ENCODE data around the gene DGKK.

DGKK gene

DNA sequence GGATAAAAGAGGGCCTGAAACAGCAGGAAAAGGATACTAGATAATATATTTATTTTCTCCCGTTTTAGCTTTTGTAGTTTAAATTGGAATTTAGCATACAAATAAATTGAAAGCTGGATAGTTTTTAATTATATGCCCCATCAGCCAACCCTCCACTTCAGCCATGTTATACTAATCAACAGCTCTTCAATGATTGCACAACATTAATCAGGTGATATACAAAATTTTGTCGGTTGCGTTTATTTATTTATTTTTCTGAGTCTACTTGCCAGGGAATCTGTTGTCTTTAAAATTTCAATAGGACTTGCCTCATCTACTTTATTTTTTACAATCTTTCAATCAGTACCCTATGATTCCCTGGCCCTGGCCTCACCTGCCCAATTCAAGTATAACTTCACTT, 12.1 kb downstream of the DGKK start:
- H3K9ac ChIP-seq (ENCODE audit: low read length), result no peak overlapping the region
- no peak overlapping the region for H4K8ac ChIP-seq (ENCODE audit: low read length)
- H3K79me1 ChIP-seq (replicated peaks; ENCODE audit: low read length, poor library complexity, severe bottlenecking), result no peaks in the 10 kb centered on the region
- no peak overlapping the region for H3K4me2 ChIP-seq (ENCODE audit: low read length, poor library complexity, severe bottlenecking)
- H2AK5ac ChIP-seq (ENCODE audit: low read length, severe bottlenecking), result no peak overlapping the region
- H3K4ac ChIP-seq (ENCODE audit: low read depth in 1 of 2, low read length in 2 of 2), result no peak overlapping the region
- H3K9me3 ChIP-seq (ENCODE audit: control insufficient read depth, low read length), result no peaks in the 10 kb centered on the region
- no peak overlapping the region for H3K27ac ChIP-seq (ENCODE audit: low read length, poor library complexity, severe bottlenecking)
- no peak overlapping the region for H4K91ac ChIP-seq (ENCODE audit: low read length)
- no peak overlapping the region for H2BK5ac ChIP-seq (ENCODE audit: low read depth, low read length, poor library complexity, severe bottlenecking)
- no peak overlapping the region for H2AFZ ChIP-seq (ENCODE audit: low read depth, low read length)
- no peak overlapping the region for H3K14ac ChIP-seq (ENCODE audit: low read length in 2 of 2)
- H3K36me3 ChIP-seq (ENCODE audit: control insufficient read depth in 1 of 2, insufficient read depth in 2 of 2, low read depth in 1 of 2, low read length in 2 of 2), result no peaks in the 10 kb centered on the region
- no peak overlapping the region for H2BK12ac ChIP-seq (ENCODE audit: low read length in 2 of 2)
- H2BK120ac ChIP-seq (ENCODE audit: low read depth, low read length), result no peak overlapping the region
- peaks cover 0 to 72% of the 10 kb centered on the region in 2 experiments for H3K27me3 ChIP-seq (ENCODE audit: control insufficient read depth in 1 of 2, insufficient read depth in 1 of 2, low read length in 2 of 2)
- no peak overlapping the region for H3K18ac ChIP-seq (ENCODE audit: low read depth in 1 of 2, low read length in 2 of 2)
- no peak for DNase-seq
- WGBS, result 100% methylated on average over 2 of the region's 3 CpGs
- no peak overlapping the region for H3K23ac ChIP-seq (ENCODE audit: low read length in 2 of 2)
- no peak overlapping the region for H3K4me3 ChIP-seq (ENCODE audit: insufficient read depth in 1 of 2, low read depth in 1 of 2, low read length in 2 of 2)
- no peaks in the 10 kb centered on the region for H3K4me1 ChIP-seq (ENCODE audit: control insufficient read depth, insufficient read depth, low read depth, low read length)
- no peak overlapping the region for H2BK15ac ChIP-seq (ENCODE audit: low read depth, poor library complexity, severe bottlenecking)

DNA sequence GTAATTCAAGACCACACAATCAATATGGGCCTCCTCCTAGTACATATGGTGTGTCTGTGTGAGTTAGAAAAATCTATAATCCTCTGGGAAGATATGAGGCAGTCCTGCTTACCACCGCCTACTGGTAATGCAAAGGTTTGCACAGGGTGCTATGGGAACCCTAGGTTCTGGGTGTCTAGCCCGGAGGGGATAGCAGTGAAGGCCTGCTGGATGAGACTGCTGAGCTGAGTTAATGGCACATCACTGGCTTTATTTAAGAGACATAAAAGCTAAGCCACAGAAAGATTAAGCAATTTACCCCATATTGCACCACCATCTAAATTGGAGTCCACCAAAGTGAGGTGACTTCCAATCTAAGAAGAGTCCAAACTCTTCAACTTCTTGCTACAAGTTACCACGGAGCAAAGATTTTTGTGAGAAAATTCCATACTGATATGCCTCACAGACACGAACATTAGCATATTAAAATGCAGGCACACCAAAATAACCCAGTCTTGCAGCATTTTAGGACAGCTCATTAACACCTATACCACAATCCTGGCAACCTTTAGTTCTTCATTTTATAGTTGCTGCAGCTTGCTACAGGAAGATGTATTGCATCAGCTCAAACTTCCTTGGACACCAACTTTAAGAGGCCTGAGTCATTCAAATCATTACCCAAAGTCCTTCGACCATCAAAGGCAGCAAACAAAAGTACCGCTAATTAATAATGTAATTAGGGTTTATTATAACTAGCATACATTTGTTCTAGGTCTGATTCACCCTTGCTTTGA, 13.7 kb downstream of the DGKK start:
- H3K79me1 ChIP-seq (replicated peaks; ENCODE audit: low read length, poor library complexity, severe bottlenecking), result no peaks in the 10 kb centered on the region
- H2AK5ac ChIP-seq (ENCODE audit: low read length, severe bottlenecking), result no peak overlapping the region
- no peak overlapping the region for H2BK5ac ChIP-seq (ENCODE audit: low read depth, low read length, poor library complexity, severe bottlenecking)
- H2BK120ac ChIP-seq (ENCODE audit: low read depth, low read length), result no peak overlapping the region
- no peak overlapping the region for H3K23ac ChIP-seq (ENCODE audit: low read length in 2 of 2)
- WGBS, result 53% methylated on average over 3 of the region's 6 CpGs
- H3K4me1 ChIP-seq (ENCODE audit: control insufficient read depth, insufficient read depth, low read depth, low read length), result no peaks in the 10 kb centered on the region
- H2BK15ac ChIP-seq (ENCODE audit: low read depth, poor library complexity, severe bottlenecking), result no peak overlapping the region
- H3K9ac ChIP-seq (ENCODE audit: low read length), result no peak overlapping the region
- H3K4me2 ChIP-seq (ENCODE audit: low read length, poor library complexity, severe bottlenecking), result no peak overlapping the region
- H3K36me3 ChIP-seq (ENCODE audit: control insufficient read depth in 1 of 2, insufficient read depth in 2 of 2, low read depth in 1 of 2, low read length in 2 of 2), result no peaks in the 10 kb centered on the region
- no peak for DNase-seq
- H3K4me3 ChIP-seq (ENCODE audit: insufficient read depth in 1 of 2, low read depth in 1 of 2, low read length in 2 of 2), result no peak overlapping the region
- H2BK12ac ChIP-seq (ENCODE audit: low read length in 2 of 2), result no peak overlapping the region
- no peak overlapping the region for H3K4ac ChIP-seq (ENCODE audit: low read depth in 1 of 2, low read length in 2 of 2)
- no peak overlapping the region for H3K27ac ChIP-seq (ENCODE audit: low read length, poor library complexity, severe bottlenecking)
- no peak overlapping the region for H4K8ac ChIP-seq (ENCODE audit: low read length)
- peaks cover 0 to 72% of the 10 kb centered on the region in 2 experiments for H3K27me3 ChIP-seq (ENCODE audit: control insufficient read depth in 1 of 2, insufficient read depth in 1 of 2, low read length in 2 of 2)
- H3K9me3 ChIP-seq (ENCODE audit: control insufficient read depth, low read length), result no peaks in the 10 kb centered on the region
- no peak overlapping the region for H3K18ac ChIP-seq (ENCODE audit: low read depth in 1 of 2, low read length in 2 of 2)
- no peak overlapping the region for H4K91ac ChIP-seq (ENCODE audit: low read length)
- no peak overlapping the region for H3K14ac ChIP-seq (ENCODE audit: low read length in 2 of 2)
- no peak overlapping the region for H2AFZ ChIP-seq (ENCODE audit: low read depth, low read length)

DNA sequence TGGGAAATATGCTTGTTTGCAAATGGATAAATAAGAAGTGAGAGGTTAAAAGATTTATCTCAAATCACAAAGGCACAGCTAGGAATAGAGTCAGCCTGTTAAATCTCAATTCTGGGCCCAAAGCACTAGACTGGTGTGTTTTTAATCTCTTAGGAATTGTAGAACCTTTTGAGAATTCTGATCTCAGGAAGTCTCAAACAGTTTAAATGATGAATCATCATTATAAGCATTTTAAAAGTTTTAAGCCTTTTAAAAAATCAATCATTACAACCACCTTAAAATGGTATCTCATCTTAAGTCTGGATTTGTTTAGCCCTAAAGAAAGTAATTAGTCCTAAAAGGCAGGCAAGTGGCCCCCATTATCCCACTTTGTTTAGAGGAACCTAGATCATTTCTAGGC, 17.8 kb downstream of the DGKK start:
- Histone ChIP-seq H3K27ac (ENCODE audit: low read length, poor library complexity, severe bottlenecking) (no peak overlapping the region), H4K8ac (ENCODE audit: low read length) (no peak overlapping the region), H2AK5ac (ENCODE audit: low read length, severe bottlenecking) (no peak overlapping the region), H3K4me3 (ENCODE audit: insufficient read depth in 1 of 2, low read depth in 1 of 2, low read length in 2 of 2) (no peak overlapping the region), H2AFZ (ENCODE audit: low read depth, low read length) (no peak overlapping the region), H3K9me3 (ENCODE audit: control insufficient read depth, low read length) (no peaks in the 10 kb centered on the region), H3K27me3 (ENCODE audit: control insufficient read depth in 1 of 2, insufficient read depth in 1 of 2, low read length in 2 of 2) (peaks cover 0 to 61% of the 10 kb centered on the region in 2 experiments), H3K79me1 (replicated peaks; ENCODE audit: low read length, poor library complexity, severe bottlenecking) (no peaks in the 10 kb centered on the region), H3K4me1 (ENCODE audit: control insufficient read depth, insufficient read depth, low read depth, low read length) (no peaks in the 10 kb centered on the region), H3K23ac (ENCODE audit: low read length in 2 of 2) (no peak overlapping the region), H3K4me2 (ENCODE audit: low read length, poor library complexity, severe bottlenecking) (no peak overlapping the region), H3K14ac (ENCODE audit: low read length in 2 of 2) (no peak overlapping the region), H2BK5ac (ENCODE audit: low read depth, low read length, poor library complexity, severe bottlenecking) (no peak overlapping the region), H2BK15ac (ENCODE audit: low read depth, poor library complexity, severe bottlenecking) (no peak overlapping the region), H3K18ac (ENCODE audit: low read depth in 1 of 2, low read length in 2 of 2) (no peak overlapping the region), H3K4ac (ENCODE audit: low read depth in 1 of 2, low read length in 2 of 2) (no peak overlapping the region), H4K91ac (ENCODE audit: low read length) (no peak overlapping the region), H3K36me3 (ENCODE audit: control insufficient read depth in 1 of 2, insufficient read depth in 2 of 2, low read depth in 1 of 2, low read length in 2 of 2) (no peaks in the 10 kb centered on the region), H3K9ac (ENCODE audit: low read length) (no peak overlapping the region), H2BK12ac (ENCODE audit: low read length in 2 of 2) (no peak overlapping the region), H2BK120ac (ENCODE audit: low read depth, low read length) (no peak overlapping the region)
- no peak for DNase-seq

DNA sequence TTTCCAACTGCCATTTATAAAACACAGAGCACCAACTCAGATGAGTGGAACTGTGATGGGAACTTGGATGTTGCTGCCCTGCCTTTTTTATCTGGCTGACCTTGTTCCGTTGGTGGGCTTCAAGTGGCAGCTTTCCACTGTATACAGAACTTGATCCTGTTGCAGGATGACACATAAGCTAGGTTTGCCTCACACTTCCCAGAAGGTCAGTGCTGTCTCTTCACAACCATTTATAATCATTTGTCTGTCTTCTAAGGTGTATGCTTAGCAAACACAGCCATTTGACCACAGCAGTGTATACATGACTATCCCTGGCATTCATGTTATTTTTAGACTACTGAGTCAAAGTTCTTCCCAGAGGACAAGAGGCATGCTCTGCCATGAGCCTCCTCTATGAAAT, 20.3 kb downstream of the DGKK start:
- Histone ChIP-seq H3K23ac (ENCODE audit: low read length in 2 of 2) (no peak overlapping the region), H3K9ac (ENCODE audit: low read length) (no peak overlapping the region), H2AK5ac (ENCODE audit: low read length, severe bottlenecking) (no peak overlapping the region), H3K14ac (ENCODE audit: low read length in 2 of 2) (no peak overlapping the region), H2BK12ac (ENCODE audit: low read length in 2 of 2) (no peak overlapping the region), H3K27ac (ENCODE audit: low read length, poor library complexity, severe bottlenecking) (no peak overlapping the region), H3K79me1 (replicated peaks; ENCODE audit: low read length, poor library complexity, severe bottlenecking) (no peaks in the 10 kb centered on the region), H2BK15ac (ENCODE audit: low read depth, poor library complexity, severe bottlenecking) (no peak overlapping the region), H3K18ac (ENCODE audit: low read depth in 1 of 2, low read length in 2 of 2) (no peak overlapping the region), H3K4me1 (ENCODE audit: control insufficient read depth, insufficient read depth, low read depth, low read length) (no peaks in the 10 kb centered on the region), H3K27me3 (ENCODE audit: control insufficient read depth in 1 of 2, insufficient read depth in 1 of 2, low read length in 2 of 2) (peaks cover 0 to 45% of the 10 kb centered on the region in 2 experiments), H2BK120ac (ENCODE audit: low read depth, low read length) (no peak overlapping the region), H2BK5ac (ENCODE audit: low read depth, low read length, poor library complexity, severe bottlenecking) (no peak overlapping the region), H3K9me3 (ENCODE audit: control insufficient read depth, low read length) (no peaks in the 10 kb centered on the region), H3K4me2 (ENCODE audit: low read length, poor library complexity, severe bottlenecking) (no peak overlapping the region), H3K4ac (ENCODE audit: low read depth in 1 of 2, low read length in 2 of 2) (no peak overlapping the region), H3K36me3 (ENCODE audit: control insufficient read depth in 1 of 2, insufficient read depth in 2 of 2, low read depth in 1 of 2, low read length in 2 of 2) (no peaks in the 10 kb centered on the region), H4K91ac (ENCODE audit: low read length) (no peak overlapping the region), H3K4me3 (ENCODE audit: insufficient read depth in 1 of 2, low read depth in 1 of 2, low read length in 2 of 2) (no peak overlapping the region), H4K8ac (ENCODE audit: low read length) (no peak overlapping the region), H2AFZ (ENCODE audit: low read depth, low read length) (no peak overlapping the region)
- WGBS, result 42% methylated on average over 1 of the region's 1 CpG
- no peak for DNase-seq
